Tibial artery (tissue), 4 donors: Measurements from ENCODE around the gene EFCAB6.

Experiments
- DNase-seq, 2 donors: peaks; one replicate each; pipeline ENCODE4 v3.0.0-alpha.2; 2019
- H3K27ac ChIP-seq, 2 donors: fragments of 200-600 bp; sonication (generic) in 1 of 2; 1 replicate in 1 of 2; 2 replicates in 1 of 2; pipeline ENCODE4 v1.5.1; 2018 to 2019; ENCODE audit warnings: mild to moderate bottlenecking in 1 of 2
- H3K27me3 ChIP-seq, 2 donors: fragments of 200-600 bp; sonication (generic) in 1 of 2; one replicate each; pipeline versions ENCODE4 v1.5.1 to v1.6.0; 2016 to 2019
- H3K36me3 ChIP-seq, 3 donors: fragments of 200-600 bp; sonication (generic) in 2 of 3; one replicate each; pipeline ENCODE4 v1.5.1; 2016 to 2019; ENCODE audit warnings: mild to moderate bottlenecking in 2 of 3
- H3K4me1 ChIP-seq, 4 donors: fragments of 200-600 bp; sonication (generic) in 2 of 4; 1 replicate in 3 of 4; 2 replicates in 1 of 4; pipeline ENCODE4 v1.5.1; 2016 to 2019
- H3K4me3 ChIP-seq, 2 donors: fragments of 200-600 bp; sonication (generic) in 1 of 2; 1 replicate in 1 of 2; 2 replicates in 1 of 2; pipeline ENCODE4 v1.5.1; 2018 to 2019; ENCODE audit warnings: mild to moderate bottlenecking in 2 of 2
- H3K9me3 ChIP-seq, 3 donors: fragments of 200-600 bp; sonication (generic) in 1 of 3; one replicate each; pipeline ENCODE4 v1.5.1; 2016 to 2019
- intact Hi-C: fragments of 100-400 bp; cut with DNase I; formaldehyde crosslinking; loops from one replicate; pipeline ENCODE4 v1.15.0; 2023; ENCODE audit warnings: low total_unique reads
- TF ChIP-seq, protein P1 (sequence below), 2 experiments: fragments of 200-600 bp in 1 of 2; fragments of 450-650 bp in 1 of 2; IDR thresholded peaks; one replicate each; pipeline ENCODE4 v1.5.1; 2017 to 2019; ENCODE audit warnings: antibody characterized with exemption in 2 of 2, mild to moderate bottlenecking in 1 of 2, moderate library complexity in 1 of 2

Gene EFCAB6

GRCh38 chr22:43504666-43505261, 307.3 kb downstream of the EFCAB6 start:
- no peaks in the 10 kb centered on the region for H3K36me3 ChIP-seq
- TF ChIP-seq, protein P1, sequence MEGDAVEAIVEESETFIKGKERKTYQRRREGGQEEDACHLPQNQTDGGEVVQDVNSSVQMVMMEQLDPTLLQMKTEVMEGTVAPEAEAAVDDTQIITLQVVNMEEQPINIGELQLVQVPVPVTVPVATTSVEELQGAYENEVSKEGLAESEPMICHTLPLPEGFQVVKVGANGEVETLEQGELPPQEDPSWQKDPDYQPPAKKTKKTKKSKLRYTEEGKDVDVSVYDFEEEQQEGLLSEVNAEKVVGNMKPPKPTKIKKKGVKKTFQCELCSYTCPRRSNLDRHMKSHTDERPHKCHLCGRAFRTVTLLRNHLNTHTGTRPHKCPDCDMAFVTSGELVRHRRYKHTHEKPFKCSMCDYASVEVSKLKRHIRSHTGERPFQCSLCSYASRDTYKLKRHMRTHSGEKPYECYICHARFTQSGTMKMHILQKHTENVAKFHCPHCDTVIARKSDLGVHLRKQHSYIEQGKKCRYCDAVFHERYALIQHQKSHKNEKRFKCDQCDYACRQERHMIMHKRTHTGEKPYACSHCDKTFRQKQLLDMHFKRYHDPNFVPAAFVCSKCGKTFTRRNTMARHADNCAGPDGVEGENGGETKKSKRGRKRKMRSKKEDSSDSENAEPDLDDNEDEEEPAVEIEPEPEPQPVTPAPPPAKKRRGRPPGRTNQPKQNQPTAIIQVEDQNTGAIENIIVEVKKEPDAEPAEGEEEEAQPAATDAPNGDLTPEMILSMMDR (IDR thresholded peaks at IDR 0.05): no peak
- H3K27ac ChIP-seq: no peak overlapping the region
- no peaks in the 10 kb centered on the region for H3K27me3 ChIP-seq
- no peak overlapping the region for H3K4me3 ChIP-seq
- no peak for DNase-seq
- H3K4me1 ChIP-seq: no peaks in the 10 kb centered on the region
- no peaks in the 10 kb centered on the region for H3K9me3 ChIP-seq
- intact Hi-C loops: no loop called here

GRCh38 chr22:43504068-43504467, 308.0 kb downstream of the EFCAB6 start:
- Histone ChIP-seq H3K4me1 (no peaks in the 10 kb centered on the region), H3K27ac (no peak overlapping the region), H3K36me3 (no peaks in the 10 kb centered on the region), H3K27me3 (no peaks in the 10 kb centered on the region), H3K9me3 (no peaks in the 10 kb centered on the region), H3K4me3 (no peak overlapping the region)
- intact Hi-C loops: no loop called here
- TF ChIP-seq, protein P1 (IDR thresholded peaks at IDR 0.05): no peak
- DNase-seq: no peak

DNA sequence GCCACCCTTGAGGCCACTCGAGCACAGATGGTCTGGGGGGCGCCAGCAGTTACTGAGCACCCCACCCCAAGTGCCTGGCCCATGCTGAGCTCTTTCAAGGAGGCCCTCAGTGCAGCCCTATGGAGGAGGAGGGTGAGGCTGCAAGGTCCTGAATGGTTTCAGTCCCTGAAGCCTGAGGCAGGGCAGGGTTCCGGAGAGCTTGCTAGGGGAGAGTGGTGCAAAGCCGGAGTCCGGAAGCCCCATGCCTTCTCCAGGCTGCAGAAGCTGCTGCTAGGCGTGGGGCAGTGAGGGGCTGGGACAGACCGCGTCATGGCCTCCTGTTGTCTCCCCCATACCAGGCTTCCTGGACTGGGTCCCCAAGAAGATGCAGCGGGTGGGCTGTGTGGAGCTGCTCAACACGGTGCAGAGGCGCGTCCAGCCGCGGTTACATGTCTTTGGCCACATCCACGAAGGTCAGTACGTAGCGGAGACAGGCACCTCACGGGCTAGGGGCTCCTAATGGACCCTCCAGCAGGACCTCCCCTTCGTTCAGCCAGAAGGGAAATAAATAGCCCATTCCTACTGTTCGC, 309.7 kb downstream of the EFCAB6 start:
- Histone ChIP-seq H3K36me3 (no peaks in the 10 kb centered on the region), H3K4me1 (no peaks in the 10 kb centered on the region), H3K27me3 (no peaks in the 10 kb centered on the region), H3K4me3 (no peak overlapping the region), H3K9me3 (no peaks in the 10 kb centered on the region), H3K27ac (no peak overlapping the region)
- DNase-seq: no peak
- intact Hi-C loops: no loop called here
- TF ChIP-seq, protein P1 (IDR thresholded peaks at IDR 0.05): no peak

- Histone ChIP-seq H3K36me3 (no peaks in the 10 kb centered on the region), H3K27me3 (no peaks in the 10 kb centered on the region), H3K4me3 (no peak overlapping the region), H3K4me1 (no peaks in the 10 kb centered on the region), H3K27ac (no peak overlapping the region), H3K9me3 (no peaks in the 10 kb centered on the region)
- intact Hi-C loops: no loop called here
- no peak for DNase-seq
- TF ChIP-seq, protein P1 (IDR thresholded peaks at IDR 0.05): no peak
Observed at GRCh38 chr22:43501878-43502277, 310.2 kb downstream of the EFCAB6 start.

GRCh38 chr22:43500792-43501785, 311.0 kb downstream of the EFCAB6 start:
- no peaks in the 10 kb centered on the region for H3K4me1 ChIP-seq
- no peak for DNase-seq
- H3K27ac ChIP-seq: no peak overlapping the region
- H3K36me3 ChIP-seq: no peaks in the 10 kb centered on the region
- H3K9me3 ChIP-seq: no peaks in the 10 kb centered on the region
- H3K27me3 ChIP-seq: no peaks in the 10 kb centered on the region
- TF ChIP-seq, protein P1 (IDR thresholded peaks at IDR 0.05): no peak
- H3K4me3 ChIP-seq: no peak overlapping the region
- intact Hi-C loops: no loop called here
